AML-193 (cell line): ENCODE measurements around the gene ELANE.

Source experiments
- DNase-seq, 2 experiments: peaks; one replicate each; lab custom pipeline; 2025; lab: John Stamatoyannopoulos, UW

Gene ELANE

GRCh38 chr19:898663-899062, 46.6 kb downstream of the ELANE start:
- DNase-seq, result no peak

DNA sequence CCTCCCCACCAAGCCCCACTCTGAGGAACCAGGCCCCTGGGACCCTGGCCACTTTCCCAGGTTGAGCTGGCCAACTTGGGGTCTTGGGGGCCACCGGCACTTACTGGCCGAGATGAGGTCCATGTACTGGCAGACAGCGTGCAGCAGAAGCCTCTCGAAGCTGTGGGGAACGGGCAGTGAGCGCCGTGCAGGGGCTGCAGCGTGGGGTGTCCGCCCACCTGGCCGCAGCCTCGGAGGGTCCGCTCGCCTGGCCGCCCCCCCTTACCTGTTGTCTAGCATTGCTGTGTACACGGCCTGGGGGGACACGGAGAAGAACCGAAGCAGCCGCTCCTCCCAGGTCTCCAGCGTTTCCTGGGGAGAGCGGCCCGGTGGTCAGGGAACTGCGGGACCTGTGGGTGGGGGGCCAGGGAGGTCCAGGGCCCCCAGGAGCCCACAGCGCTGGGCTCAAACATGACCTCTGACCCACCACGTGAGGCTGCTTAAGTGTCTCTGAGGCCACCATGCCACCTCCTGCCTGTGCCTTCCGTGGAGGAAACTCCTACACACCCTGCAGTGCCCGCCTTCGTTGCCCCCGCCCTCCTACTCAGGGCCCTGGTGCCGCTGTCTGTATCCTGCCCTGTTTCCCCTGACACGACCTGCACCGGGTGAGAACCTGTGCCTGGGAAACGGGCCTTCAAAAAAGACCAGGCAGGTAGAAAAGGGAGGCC, 47.4 kb downstream of the ELANE start:
- no peak for DNase-seq

DNA sequence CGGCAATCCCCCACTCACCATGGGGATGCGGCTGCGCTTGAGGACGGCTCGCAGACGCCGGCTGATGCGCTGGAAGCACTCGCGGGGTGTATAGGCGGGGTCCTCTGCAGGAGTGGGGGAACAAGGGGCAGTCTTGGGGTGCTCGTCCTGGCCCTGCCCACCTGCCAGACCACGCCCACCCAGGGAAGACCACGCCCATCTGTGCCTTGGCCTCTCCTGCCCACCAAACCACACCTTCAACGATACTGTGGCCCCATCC, 47.9 kb downstream of the ELANE start:
- DNase-seq, result no peak

- DNase-seq, result no peak
These were observed 48.4 kb downstream of the ELANE start for GRCh38 chr19:900302-901111.

DNA sequence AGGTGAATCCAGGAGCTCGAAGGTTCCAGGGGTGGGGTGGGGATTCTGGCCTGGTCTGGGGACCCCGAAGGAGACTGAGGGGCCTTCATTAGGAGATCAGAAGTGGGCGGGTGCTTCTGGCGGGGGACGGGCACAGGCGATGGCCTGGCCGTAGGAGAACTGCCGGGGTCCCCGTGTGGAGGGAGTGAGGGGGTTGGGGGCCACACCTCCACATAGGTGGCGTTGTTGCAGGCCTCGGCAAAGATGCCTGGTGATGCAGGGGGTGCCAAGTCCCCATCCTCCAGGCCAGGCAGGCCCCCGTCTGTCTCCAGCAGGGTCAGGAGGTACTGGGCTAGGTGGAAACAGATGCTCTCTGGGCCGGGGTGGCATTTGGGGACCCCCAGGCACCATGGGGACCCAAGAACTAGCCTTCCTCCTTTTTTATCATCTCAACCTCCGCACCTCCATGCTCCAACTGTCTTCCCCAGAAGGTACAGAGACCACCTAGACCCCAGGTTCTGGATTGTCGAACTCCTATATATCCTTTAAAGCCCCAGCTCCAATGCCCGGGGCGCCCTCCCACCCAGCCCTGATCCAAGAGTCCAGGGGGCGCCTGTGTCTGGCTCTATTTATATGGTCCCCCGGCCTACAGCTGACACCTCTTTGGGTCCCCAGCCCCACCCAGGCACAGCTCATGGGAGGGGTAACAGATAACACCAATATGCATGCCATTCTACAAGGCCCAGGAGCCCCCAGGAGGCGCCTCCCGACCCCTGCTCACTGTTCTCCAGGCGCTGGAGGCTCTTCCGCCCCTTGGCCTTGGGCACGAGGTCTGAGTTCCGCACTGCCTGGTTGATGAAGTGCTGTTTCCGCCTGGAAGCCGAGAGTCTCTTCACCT, 49.4 kb downstream of the ELANE start:
- no peak for DNase-seq

- no peak for DNase-seq
These were observed 49.9 kb downstream of the ELANE start for GRCh38 chr19:902093-902370.

DNA sequence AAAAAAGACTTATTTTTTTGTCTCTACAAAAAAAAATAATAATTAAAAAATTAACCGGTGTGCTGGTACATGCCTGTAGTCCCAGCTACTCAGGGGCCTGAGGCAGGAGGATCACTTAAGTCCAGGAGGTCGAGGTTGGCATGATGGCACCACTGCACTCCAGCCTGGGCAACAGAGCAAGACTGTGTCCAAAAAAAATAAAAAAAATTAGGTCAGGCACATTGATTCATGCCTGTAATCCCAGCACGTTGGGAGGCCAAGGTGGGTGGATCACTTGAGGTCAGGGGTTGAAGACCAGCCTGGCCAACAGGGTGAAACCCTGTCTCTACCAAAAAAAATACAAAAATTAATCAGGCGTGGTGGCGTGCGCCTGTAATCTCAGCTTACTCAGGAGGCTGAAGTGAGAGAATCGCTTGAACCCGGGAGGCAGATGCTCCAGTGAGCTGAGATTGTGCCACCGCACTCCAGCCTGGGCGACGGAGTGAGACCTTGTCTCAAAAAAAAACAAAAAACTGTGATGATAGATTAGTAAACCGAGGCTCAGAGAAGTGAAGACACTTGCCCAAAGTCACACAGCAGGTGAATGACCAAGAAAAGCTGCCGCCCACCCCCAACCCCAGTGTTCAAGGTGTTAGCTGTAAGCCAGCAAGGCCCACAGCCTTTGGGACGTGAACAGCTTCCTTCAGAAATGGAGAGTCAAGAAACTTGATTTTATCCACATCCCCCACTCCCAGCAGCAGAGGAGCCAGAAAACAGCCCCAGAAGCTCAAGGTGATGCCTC, 50.5 kb downstream of the ELANE start:
- DNase-seq, result no peak

DNA sequence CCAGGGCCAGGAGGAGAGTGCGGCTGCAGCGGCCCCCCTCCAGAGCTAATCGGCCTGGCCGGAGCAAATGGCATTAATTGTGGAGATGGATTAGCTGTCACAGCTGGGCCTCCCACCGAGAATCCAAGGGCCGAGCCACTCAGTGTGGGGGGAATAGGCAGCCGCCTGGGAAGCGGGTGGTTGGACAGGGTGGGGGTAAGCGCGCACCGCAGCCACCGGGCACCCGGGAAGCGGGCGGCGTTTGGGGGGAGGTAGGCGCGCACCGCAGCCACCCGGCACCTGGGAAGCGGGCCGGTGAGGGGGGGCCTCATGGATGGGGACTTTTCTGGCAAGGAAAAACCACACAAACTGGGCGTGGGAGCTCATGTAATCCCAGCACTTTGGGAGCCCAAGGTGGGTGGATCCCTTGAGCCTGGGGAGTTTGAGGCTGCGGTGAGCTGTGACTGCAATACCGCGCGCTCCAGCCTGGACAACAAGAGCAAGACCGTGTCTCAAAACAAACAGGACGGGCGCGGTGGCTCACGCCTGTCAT, 51.2 kb downstream of the ELANE start:
- DNase-seq, result no peak

- DNase-seq, result no peak
These were observed 52.4 kb downstream of the ELANE start for GRCh38 chr19:904545-904944.
